T-helper 9 cell (primary cell): ENCODE results near the gene ZNF705A.
"Not testable (repeated sequence)": the region's sequence is repeated elsewhere in the genome, so short reads cannot be mapped to it uniquely, and the experiment has no call there.

Experiments used
- DNase-seq: peaks from one replicate; pipeline ENCODE4 v3.0.0-alpha.2; 2020

Gene ZNF705A

DNA sequence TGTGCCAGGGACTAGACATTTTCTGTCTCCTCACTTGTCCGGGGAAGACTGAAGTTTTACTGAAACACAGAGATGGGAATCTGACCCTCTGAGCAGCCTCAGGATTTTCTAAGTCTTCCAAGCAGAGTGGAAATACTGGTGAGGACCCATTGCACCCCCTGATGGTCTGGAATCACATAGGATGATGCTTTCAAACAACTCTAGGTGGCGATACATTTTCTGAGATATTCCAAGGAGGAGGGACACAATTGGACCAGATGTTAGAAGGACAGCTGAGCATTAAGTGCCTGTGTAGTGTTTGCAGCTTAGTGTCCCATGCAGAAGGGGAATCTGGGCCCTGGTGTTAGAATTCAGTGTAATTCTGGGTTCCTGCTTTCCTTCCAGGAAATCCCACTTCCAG lies 31.3 kb downstream of the ZNF705A start:
- not testable (repeated sequence) for DNase-seq

DNA sequence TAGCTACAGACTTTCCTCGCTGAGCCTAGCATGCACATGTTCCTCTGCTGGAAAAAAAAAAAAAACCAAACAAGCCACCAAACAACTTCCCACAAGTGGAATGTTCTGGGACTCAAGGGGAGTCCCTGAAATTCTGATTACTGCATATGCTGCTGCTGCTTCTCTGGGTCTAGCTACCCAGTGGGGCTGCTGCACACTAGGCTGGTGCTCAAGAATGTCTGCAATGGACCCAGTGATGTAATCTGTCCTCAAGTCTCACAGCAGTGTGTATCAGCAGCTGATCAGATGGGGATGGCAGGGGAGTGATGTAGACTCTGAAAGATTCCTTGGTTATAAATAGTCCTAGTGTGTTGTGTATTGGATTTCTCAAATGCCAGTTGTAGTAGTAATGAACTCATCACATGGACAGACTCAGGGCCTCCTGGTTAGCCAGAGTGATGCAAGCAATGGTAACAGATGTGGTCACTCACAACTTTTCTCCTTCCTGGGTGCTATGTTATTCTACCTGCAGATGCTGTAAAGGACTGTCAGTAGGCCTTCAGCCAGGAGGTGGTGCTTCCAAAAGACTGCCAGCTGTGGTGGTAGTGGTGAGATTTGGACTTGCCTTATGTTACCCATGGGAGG lies 41.0 kb downstream of the ZNF705A start:
- DNase-seq = not testable (repeated sequence)

DNA sequence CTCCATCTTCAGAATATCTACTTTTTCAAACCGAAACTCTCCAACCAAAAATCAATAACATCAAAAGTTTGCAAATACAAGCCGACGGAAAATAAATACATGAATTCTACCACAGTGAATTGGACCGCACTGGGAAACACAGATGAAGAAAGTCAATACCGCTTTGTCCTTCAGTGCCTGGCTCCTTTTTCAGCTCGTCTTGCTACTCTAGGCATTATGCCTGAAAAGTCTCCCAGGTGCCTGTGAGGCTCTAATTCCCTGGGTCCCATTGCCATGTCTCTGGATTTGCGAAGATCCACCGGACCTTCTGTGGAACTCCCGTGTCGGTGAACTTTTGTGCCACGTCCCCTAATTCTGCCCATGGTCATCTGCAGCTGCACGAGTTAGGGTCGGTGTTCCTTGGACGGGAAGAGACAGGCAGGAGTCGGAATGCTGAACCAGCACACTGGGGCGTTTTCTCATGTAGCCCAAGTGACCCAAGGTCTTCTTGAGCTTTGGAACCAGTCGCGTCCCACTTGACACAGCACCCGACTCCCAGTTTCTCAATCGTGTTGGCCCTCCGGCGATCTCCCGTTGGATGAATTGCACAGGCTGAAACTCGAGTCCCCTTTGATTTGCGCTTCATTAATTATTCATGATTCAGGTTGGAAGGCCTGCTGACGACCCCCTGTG lies 62.0 kb downstream of the ZNF705A start:
- DNase-seq = not testable (repeated sequence)

DNA sequence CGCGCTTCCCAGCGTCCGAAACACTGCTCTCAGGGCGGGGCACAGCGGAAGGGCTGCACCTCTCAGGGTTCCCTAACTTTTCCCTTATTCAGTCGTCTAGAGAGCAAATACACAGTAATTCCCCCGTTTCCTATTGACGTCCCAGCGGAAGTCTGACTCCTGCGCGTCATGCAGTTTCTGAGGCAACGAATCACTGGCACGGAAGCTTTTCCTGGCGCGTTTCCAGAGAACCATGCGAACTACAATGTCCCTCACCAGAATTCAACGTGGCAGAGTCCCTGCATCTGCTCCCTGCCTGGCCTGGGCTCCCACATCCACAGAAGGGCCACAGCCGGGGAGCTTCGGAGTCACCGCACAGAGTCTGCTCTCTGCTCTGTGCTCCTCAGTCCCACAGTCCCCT lies 64.6 kb downstream of the ZNF705A start:
- DNase-seq = not testable (repeated sequence)

DNA sequence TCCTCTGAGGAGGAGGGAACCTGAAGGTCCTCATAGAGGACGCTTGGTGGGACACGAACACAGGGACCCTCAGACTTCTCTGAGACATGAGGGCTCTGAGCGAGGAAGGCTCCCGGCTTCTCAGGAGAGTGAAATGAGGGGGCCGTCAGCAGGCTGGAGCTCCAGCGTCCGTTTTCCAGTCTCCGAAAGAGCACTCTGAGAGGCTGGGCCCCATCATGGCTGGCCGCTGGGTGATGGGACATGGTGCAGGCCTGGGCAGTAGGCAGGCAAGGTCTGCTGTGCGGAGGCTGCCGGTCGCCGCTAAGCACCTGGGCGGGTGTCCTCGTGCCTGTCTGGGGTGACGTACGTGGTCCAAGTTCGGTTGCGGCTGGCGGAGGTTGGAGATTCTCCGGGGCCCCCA lies 65.0 kb downstream of the ZNF705A start:
- not testable (repeated sequence) for DNase-seq

DNA sequence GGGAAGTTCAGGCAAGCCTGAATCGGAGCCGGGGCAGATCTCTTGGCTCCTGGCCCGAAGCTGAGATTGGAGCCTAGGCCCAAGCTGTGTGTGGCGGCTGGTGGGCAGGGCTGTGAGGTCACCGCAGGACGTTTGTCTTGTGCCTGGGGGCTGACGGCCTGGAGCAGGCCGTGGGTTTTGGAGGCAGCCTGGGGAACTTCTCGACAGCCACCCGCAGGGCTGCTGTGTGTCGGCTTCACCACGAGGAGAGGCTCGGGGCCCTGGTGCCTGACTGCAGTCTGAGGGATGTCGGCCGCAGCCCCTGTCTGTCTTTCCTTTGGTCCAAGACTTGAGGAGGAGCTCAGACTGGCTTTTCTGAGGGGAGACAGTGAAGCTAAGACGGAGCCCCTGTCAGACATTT lies 65.5 kb downstream of the ZNF705A start:
- DNase-seq = not testable (repeated sequence)

DNA sequence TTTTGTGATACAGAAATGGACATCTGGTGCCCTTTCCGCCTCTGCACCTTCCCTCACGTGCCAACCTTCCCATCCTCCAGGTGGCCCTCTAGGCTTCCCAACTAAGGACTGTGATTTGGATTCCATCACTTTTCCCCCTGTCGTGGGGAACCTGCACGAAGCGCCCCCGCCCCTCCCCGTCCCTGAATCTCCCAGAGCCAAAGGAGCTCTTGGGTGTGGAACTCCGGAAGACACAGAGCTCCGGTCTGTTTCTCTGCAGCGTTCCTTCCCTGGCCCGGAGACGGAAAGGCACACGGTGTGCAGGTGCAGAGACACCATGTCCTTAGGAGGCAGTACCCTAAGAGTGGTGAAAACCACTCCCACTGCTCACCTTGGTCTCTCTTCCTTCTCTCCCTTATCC lies 66.8 kb downstream of the ZNF705A start:
- DNase-seq = not testable (repeated sequence)

DNA sequence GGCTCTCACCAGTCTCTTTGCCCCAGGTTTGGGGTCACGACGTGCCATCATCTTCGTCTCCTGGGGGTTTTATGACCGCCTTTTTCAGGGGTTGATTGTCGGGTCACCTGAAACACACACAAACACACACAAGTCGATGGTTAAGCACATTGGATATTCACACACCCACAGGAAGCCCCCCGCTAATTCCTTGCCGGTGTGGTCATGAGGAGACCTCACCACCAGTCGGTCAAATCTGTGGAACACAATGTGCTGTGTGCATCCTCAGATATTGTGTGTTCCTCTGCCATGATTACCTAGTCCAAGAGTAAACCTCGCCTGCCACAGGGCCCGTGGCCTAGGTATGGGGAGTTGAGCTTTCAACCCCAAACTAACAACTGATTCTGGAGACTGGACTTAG lies 68.0 kb downstream of the ZNF705A start:
- not testable (repeated sequence) for DNase-seq

DNA sequence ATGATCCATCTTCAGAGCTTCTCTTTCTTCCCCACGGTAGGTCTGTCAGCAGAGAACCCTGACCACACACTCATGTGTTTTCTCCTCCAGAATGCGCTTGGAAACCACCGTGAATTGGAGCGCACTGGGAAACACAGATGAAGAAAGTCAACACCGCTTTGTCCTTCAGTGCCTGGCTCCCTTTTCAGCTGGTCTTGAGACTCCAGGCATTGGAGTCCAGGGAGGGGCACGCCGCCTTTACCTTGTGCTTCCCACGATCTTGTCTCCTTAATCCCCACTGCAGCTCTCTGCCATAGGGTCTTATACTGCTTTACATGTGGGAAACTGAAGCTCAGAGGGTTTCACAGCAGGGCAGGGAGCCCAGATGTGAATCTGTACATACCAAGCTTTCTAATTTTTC lies 69.5 kb downstream of the ZNF705A start:
- no peak for DNase-seq

DNA sequence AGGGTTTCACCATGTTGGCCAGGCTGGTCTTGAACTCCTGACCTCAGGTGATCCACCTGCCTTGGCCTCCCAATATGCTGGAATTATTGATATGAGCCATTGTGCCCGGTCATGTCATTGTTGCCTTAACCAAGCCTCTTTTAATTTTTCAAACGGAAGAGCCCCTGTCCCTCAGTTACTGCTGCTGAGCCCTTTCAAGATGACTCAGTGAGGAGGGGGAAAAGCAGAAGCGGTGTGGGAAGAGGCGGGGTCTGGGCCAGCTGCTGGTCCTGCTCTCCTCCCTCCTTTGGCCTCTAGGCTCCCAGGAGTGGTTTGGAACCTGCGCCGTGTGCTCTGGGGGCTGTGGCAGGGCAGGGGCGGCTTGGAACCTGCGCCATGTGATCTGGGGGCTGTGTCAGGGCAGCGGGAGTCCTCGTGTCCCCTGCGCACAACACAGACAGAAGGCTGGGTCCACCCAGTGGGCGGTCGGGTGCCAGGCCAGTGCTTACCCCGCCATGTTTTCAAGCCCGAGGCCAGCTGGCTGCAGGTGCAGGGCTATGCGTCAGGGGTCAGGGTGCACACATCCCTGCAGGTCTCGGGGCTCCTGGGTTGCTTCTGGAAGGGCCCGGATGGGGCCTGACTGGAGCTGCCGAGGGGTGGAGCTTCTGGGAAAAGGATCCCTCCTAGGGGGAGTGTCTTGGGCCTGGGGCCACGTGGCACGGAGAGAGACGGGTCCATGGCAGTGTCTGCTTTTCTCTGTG lies 70.3 kb downstream of the ZNF705A start, which contains the start of gene FAM90A1:
Gene FAM90A1 (minus strand): TSS at position 627 of the 740 bp plus-strand sequence. CDS start 2,786 bp downstream, outside the sequence.
- not testable (repeated sequence) for DNase-seq

DNA sequence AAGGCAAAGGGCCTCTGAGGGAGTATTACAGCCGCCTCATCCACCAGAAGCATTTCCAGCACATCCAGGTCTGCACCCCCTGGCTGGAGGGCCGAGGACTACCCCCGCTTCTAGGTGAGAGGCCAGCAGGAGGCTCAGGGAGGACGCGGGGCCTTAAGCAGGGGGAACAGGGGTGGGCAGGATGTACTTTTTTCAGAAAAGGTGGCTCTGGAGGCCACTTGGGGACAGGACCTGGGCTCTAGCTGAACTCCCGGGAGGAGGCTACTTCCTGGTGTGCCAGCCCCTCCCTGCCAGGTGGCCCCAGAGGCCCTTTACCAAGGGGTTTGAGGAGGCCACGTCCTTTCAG lies 70.9 kb downstream of the ZNF705A start:
- not testable (repeated sequence) for DNase-seq

DNA sequence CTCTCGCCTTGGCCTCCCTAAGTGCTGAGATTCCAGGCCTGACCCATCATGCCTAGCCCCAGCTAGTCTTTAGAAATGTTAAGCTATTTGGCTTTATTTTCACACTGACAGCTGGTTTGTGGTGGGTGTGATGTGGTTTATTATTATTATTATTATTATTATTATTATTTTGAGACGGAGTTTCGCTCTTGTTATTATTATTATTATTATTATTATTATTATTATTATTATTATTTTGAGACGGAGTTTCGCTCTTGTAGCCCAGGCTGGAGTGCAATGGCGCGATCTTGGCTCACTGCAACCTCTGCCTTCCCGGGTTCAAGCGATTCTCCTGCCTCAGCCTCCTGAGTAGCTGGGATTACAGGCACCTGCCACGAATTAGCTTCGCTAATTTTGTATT lies 71.8 kb downstream of the ZNF705A start:
- DNase-seq = not testable (repeated sequence)

DNA sequence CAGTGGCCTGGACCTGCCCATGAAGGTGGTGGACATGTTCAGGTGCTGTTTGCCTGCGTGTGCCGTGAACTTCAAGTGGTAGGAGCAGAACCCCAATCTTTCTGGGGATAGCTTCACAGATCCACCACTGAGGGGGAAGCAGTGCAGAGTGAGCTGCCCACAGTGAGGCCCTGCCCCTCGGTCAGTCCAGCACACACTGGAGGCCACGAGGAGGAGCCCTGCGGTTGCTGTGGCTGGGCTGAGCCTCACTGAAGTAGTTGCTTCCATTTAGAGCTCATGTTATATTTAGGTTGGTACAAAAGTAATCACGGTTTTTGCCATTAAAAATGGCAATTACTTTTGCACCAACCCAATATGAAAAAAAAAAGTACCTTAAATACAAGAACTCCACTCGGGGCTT lies 72.7 kb downstream of the ZNF705A start:
- not testable (repeated sequence) for DNase-seq
